Measurements from ENCODE around the gene ARHGAP9. TPM values are rescaled to one million over a fixed set of nuclear protein-coding genes. Genes with fewer than 3 reads are reported as not detected.
"Not testable (repeated sequence)": the region's sequence is repeated elsewhere in the genome, so short reads cannot be mapped to it uniquely, and the experiment has no call there.

Gene ARHGAP9
- total RNA-seq, 2 donors from 2014 or later: 131 to 225 TPM

DNA sequence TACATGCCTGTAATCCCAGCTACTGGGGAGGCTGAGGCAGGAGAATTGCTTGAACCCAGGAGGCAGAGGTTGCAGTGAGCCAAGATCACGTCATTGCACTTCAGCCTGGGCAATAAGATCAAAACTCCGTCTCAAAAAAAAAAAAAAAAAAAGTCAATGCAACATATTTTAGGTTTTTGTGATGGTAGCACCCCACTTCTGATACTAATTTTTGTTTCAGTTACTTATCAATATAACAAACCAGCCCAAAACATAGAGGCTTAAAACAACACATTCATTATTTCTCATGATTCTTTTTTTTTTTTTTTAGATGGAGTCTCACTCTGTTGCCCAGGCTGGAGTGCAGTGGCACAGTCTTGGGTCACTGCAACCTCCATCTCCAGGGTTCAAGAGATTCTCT is 38.3 kb downstream of the ARHGAP9 start:
- H3K27me3 Mint-ChIP-seq; H3K4me3 Mint-ChIP-seq; H3K27ac Mint-ChIP-seq; H3K9me3 Mint-ChIP-seq; ATAC-seq (replicated peaks); H3K4me1 Mint-ChIP-seq; H3K36me3 Mint-ChIP-seq (ENCODE audit: low read depth): not testable (repeated sequence)

GRCh38 chr12:57439762-57440266 is 39.9 kb downstream of the ARHGAP9 start:
- peaks cover under 1% of the 10 kb centered on the region for H3K4me1 Mint-ChIP-seq
- no peak overlapping the region for H3K27ac Mint-ChIP-seq

DNA sequence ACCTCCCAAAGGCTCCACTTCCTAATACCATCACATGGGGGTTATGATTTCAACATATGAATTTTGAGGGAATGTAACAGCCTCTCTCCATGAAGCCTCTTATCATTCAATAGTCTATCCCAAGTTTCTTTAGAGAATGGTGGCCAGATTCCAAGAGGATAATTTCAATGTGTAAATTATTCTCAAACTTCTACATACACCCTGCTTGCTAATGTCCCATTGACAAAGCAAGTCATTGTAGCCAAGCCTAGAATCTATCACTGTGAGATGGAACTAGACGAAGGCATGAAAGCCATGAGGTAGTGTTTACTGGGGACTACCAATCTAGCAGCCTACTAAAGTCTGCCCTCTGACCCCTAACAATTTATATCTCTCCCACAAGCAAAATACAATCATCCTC is 41.3 kb downstream of the ARHGAP9 start:
- Mint-ChIP-seq H3K36me3 (ENCODE audit: low read depth) (no peaks in the 10 kb centered on the region), H3K27ac (no peak overlapping the region), H3K9me3 (peaks cover 7% of the 10 kb centered on the region), H3K4me1 (no peaks in the 10 kb centered on the region), H3K27me3 (peaks cover 8% of the 10 kb centered on the region), H3K4me3 (no peak overlapping the region)
- ATAC-seq (replicated peaks): no peak

More at GRCh38 chr12:57439762-57440266, 39.9 kb downstream of the ARHGAP9 start:
- Mint-ChIP-seq H3K4me3 (no peak overlapping the region), H3K36me3 (ENCODE audit: low read depth) (no peaks in the 10 kb centered on the region), H3K27me3 (peaks cover 8% of the 10 kb centered on the region), H3K9me3 (peaks cover 7% of the 10 kb centered on the region)
- no peak for ATAC-seq (replicated peaks)

DNA sequence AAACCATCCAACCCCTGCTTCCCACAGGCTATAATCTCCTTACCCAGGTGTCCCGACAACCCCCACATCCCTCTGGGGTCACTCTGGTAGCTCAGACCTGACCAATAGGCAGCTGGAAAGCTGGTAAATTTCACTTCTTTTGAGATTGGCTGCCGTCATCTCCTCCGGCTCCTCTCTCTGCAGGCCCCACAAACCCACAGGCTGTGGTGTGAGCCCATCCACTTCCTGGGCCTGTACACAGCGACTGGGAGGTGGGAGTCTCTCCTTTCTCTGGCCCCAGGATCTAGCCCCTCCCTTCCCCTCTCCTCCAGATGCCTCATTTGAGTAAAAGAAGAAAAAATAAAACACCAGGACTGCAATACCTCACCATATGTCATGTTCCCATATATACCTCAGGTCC is 44.4 kb downstream of the ARHGAP9 start:
- peaks cover 7% of the 10 kb centered on the region for H3K36me3 Mint-ChIP-seq (ENCODE audit: low read depth)
- H3K4me1 Mint-ChIP-seq: peaks cover 6% of the 10 kb centered on the region
- H3K4me3 Mint-ChIP-seq: peak overlapping the region; percentile 56
- H3K9me3 Mint-ChIP-seq: no peaks in the 10 kb centered on the region
- no peak for ATAC-seq (replicated peaks)
- H3K27ac Mint-ChIP-seq: peak overlapping the region; percentile 79
- no peaks in the 10 kb centered on the region for H3K27me3 Mint-ChIP-seq

DNA sequence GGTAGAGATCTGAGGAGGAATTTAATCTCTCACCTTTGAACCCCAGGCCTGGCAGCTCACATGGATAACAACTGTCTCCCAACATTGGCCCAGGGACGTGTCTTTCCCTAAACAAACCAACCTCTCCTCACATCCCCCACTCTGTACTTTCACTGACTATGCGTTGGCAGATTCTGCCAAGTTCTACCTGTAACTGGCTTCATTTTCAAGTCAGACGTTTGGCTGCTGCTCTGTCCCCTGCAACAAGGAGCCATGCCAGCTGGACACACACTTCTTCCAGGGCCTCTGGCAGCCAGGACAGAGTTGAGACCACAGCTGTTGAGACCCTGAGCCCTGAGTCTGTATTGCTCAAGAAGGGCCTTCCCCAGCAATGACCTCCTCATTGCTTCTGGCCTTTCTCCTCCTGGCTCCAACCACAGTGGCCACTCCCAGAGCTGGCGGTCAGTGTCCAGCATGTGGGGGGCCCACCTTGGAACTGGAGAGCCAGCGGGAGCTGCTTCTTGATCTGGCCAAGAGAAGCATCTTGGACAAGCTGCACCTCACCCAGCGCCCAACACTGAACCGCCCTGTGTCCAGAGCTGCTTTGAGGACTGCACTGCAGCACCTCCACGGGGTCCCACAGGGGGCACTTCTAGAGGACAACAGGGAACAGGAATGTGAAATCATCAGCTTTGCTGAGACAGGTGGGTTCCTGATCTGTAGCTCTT is 45.0 kb downstream of the ARHGAP9 start, which contains the start of gene INHBC:
Gene INHBC (plus strand): TSS at position 268 of the 707 bp plus-strand sequence. CDS start 103 bp downstream, at position 371.
- H3K27me3 Mint-ChIP-seq: no peaks in the 10 kb centered on the region
- H3K4me3 Mint-ChIP-seq: peak within 1 kb of the TSS; percentile 56
- no peaks in the 10 kb centered on the region for H3K9me3 Mint-ChIP-seq
- peaks cover 6% of the 10 kb centered on the region for H3K4me1 Mint-ChIP-seq
- peak within 1 kb of the TSS; percentile 79 for H3K27ac Mint-ChIP-seq
- ATAC-seq (replicated peaks): no peak
- H3K36me3 Mint-ChIP-seq (ENCODE audit: low read depth): peaks cover 7% of the 10 kb centered on the region

DNA sequence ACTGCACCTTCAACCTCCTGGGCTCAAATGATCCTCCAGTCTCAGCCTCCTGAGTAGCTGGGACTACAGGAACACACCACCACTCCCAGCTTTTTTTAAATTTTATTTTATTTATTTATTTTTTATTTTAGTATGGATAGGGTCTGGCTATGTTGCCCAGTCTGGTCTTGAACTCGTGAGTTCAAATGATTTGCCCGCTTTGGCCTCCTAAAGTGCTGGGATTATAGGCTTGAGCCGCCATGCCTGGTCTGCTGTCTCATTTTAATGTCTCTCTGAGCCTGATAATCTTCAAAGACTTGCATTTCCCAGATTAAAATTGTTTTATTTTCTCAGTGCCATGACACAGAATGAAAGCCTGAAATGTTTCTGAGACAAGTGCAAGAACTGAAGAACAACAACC is 46.3 kb downstream of the ARHGAP9 start:
- no peaks in the 10 kb centered on the region for H3K9me3 Mint-ChIP-seq
- H3K4me1 Mint-ChIP-seq: peaks cover 11% of the 10 kb centered on the region
- no peak overlapping the region for H3K4me3 Mint-ChIP-seq
- no peak for ATAC-seq (replicated peaks)
- no peaks in the 10 kb centered on the region for H3K27me3 Mint-ChIP-seq
- no peak overlapping the region for H3K27ac Mint-ChIP-seq
- H3K36me3 Mint-ChIP-seq (ENCODE audit: low read depth): peaks cover 7% of the 10 kb centered on the region

- Mint-ChIP-seq H3K4me1 (peaks cover 19% of the 10 kb centered on the region), H3K36me3 (ENCODE audit: low read depth) (peaks cover 7% of the 10 kb centered on the region), H3K27ac (peak overlapping the region; percentile 98), H3K27me3 (no peaks in the 10 kb centered on the region), H3K9me3 (no peaks in the 10 kb centered on the region), H3K4me3 (peak overlapping the region; percentile 98)
- ATAC-seq (replicated peaks): no peak
Observed at GRCh38 chr12:57431654-57432188, 47.9 kb downstream of the ARHGAP9 start.

- H3K27me3 Mint-ChIP-seq: no peaks in the 10 kb centered on the region
- no peaks in the 10 kb centered on the region for H3K9me3 Mint-ChIP-seq
- peak; percentile 97 for ATAC-seq (replicated peaks)
- H3K4me1 Mint-ChIP-seq: peaks cover 23% of the 10 kb centered on the region
- H3K4me3 Mint-ChIP-seq: peak within 1 kb of the TSS; percentile 98
- peaks cover 11% of the 10 kb centered on the region for H3K36me3 Mint-ChIP-seq (ENCODE audit: low read depth)
- H3K27ac Mint-ChIP-seq: peak within 1 kb of the TSS; percentile 98
Observed at GRCh38 chr12:57430931-57431566, 48.6 kb downstream of the ARHGAP9 start, which contains the start of gene R3HDM2. R3HDM2 (minus strand) TSS chr12:57431043; CDS start chr12:57310428, 120,615 bp downstream.

GRCh38 chr12:57430112-57430930 is 49.3 kb downstream of the ARHGAP9 start:
- H3K4me3 Mint-ChIP-seq: peak overlapping the region; percentile 98
- H3K36me3 Mint-ChIP-seq (ENCODE audit: low read depth): peaks cover 17% of the 10 kb centered on the region
- H3K4me1 Mint-ChIP-seq: peaks cover 23% of the 10 kb centered on the region
- H3K27ac Mint-ChIP-seq: peak overlapping the region; percentile 98
- no peaks in the 10 kb centered on the region for H3K27me3 Mint-ChIP-seq
- H3K9me3 Mint-ChIP-seq: no peaks in the 10 kb centered on the region
- peak; percentile 65 for ATAC-seq (replicated peaks)

GRCh38 chr12:57429473-57430111 is 50.1 kb downstream of the ARHGAP9 start:
- Mint-ChIP-seq H3K36me3 (ENCODE audit: low read depth) (peaks cover 18% of the 10 kb centered on the region), H3K4me1 (peaks cover 23% of the 10 kb centered on the region), H3K9me3 (no peaks in the 10 kb centered on the region), H3K27me3 (no peaks in the 10 kb centered on the region), H3K27ac (peak overlapping the region; percentile 98), H3K4me3 (peak overlapping the region; percentile 98)
- no peak for ATAC-seq (replicated peaks)

DNA sequence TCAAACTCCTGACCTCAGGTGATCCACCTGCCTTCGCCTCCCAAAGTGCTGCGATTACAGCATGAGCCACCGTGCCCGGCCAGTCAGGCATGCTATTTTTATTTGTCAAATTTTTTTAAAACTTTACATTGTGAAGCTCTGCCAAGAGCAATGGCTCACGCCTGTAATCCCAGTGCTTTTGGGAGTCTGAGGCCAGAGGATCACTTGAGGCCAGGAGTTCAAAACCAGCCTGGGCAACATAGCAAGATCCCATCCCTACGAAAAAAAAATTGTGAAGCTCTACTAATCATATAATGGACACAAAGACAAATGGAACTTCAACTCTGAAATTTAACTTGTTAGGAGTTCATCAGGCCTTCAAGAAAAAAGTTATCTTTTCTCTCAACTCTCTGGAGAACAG is 50.7 kb downstream of the ARHGAP9 start:
- no peaks in the 10 kb centered on the region for H3K27me3 Mint-ChIP-seq
- no peaks in the 10 kb centered on the region for H3K9me3 Mint-ChIP-seq
- H3K27ac Mint-ChIP-seq: peak overlapping the region; percentile 98
- ATAC-seq (replicated peaks): no peak
- H3K4me1 Mint-ChIP-seq: peaks cover 23% of the 10 kb centered on the region
- H3K4me3 Mint-ChIP-seq: peak overlapping the region; percentile 98
- H3K36me3 Mint-ChIP-seq (ENCODE audit: low read depth): peaks cover 24% of the 10 kb centered on the region

- ATAC-seq (replicated peaks); H3K27me3 Mint-ChIP-seq; H3K4me3 Mint-ChIP-seq; H3K9me3 Mint-ChIP-seq; H3K27ac Mint-ChIP-seq: not testable (repeated sequence)
- H3K4me1 Mint-ChIP-seq: peaks cover 23% of the 10 kb centered on the region
- peaks cover 38% of the 10 kb centered on the region for H3K36me3 Mint-ChIP-seq (ENCODE audit: low read depth)
Observed at GRCh38 chr12:57426948-57427347, 52.7 kb downstream of the ARHGAP9 start.

Data from activated T-helper 17 cell treated with anti-CD3 and anti-CD28 coated beads, Interleukin-2, amount 50 U/mL, for 72 hours (primary cell).